ENCODE results near the gene PIGQ.

The PIGQ gene

DNA sequence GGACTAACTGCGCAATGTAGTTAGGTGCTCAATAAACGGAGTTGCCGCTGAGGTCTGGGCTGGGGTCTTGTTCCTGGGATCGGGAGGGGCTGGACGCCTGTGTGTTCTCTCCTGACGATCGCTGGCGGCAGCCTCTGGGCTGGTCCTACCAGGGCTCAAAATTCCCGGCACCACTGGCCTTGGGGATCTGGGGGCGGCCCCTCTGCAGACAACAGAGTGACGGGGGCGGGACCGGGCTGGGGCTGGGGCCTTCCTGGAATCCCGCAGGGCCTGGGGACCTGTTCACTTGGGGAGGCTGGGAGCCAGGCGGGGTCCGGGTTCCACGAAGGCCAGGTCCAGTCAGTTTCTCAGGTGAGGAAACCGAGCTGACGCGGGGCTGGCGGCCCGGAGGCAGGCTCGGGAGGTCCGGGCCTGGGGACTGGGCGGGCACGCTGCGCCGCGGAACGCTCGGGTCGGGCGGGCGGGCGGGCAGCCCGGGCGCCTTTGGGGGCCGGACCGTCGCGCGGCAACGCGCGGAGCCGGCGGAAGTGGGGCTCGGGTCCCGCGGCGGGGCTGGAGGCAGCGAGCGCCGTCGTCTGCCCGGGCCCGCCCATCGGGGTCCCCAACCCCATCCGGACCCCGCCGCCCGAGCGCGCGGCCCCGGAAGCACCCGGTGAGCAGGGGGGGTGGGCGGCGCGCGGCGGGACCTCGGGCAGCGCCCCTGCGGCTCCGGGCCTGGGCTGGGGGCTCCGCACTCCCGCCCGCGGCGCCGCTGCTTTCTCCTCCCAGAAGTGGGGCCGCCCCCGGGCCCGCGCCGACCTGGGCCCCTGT lies at the start of gene PIGQ:
Gene PIGQ (plus strand): TSS at position 524 of the 810 bp plus-strand sequence. CDS start 4,107 bp downstream, outside the sequence.
- DNase-seq = peak; percentile 77

DNA sequence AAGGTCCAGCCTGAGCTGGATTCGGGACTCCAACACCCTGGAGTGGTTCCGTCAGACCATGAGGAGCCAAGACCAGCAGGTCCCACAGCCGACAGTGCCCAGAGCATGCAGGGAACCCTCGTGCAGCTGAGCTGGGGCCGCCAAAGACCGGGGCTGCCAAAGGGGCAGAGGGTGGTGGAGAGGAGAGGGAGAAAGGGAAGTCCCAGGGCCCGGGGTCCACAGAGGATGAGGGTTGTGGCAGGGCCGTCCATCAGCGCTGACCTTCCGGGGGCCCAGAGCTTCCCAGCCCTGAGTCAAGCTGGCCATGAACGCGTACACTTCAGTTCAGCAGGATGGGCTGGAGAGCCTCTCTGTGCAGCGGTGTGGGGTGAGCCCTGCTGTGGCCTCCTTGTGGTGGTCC lies 48.9 kb upstream of the PIGQ start:
- no peak for DNase-seq

- no peak for DNase-seq
These were observed 48.2 kb upstream of the PIGQ start for GRCh38 chr16:521381-522210.

DNA sequence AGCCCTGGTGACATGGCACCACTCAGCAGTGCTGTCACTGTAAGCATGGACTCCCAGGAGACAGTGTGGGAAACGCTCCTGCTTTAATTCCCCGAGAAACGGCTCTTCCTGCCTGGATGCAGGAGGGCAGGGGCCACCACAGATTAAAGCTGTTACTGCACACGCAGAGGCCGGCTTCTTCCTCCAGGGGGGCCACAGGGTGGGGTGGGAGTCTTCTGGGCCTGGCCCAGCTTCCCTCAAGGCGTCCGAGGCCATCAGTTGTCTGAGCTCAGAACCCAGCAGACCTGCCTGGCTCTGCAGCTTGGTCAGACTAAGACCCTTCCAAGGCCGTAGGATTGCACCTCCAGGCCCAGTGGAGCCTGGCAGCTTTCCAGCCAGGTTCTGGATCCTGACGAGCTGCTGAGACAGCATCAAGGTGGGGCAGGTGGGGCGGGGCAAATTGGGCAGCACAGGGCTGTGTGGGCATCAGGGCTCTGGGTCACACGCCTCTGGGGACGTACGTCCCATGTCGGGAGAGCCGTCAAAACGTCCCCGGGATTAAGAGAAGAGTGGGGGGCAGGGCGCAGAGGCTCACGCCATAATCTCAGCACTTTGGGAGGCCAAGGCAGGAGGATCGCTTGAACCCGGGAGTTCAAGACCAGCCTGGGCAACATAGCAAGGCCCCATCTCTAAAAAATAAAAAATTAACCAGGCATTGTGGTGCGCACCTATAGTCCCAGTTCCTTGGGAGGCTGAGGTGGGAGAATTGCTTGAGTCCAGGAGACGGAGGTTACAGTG lies 47.3 kb upstream of the PIGQ start:
- no peak for DNase-seq

DNA sequence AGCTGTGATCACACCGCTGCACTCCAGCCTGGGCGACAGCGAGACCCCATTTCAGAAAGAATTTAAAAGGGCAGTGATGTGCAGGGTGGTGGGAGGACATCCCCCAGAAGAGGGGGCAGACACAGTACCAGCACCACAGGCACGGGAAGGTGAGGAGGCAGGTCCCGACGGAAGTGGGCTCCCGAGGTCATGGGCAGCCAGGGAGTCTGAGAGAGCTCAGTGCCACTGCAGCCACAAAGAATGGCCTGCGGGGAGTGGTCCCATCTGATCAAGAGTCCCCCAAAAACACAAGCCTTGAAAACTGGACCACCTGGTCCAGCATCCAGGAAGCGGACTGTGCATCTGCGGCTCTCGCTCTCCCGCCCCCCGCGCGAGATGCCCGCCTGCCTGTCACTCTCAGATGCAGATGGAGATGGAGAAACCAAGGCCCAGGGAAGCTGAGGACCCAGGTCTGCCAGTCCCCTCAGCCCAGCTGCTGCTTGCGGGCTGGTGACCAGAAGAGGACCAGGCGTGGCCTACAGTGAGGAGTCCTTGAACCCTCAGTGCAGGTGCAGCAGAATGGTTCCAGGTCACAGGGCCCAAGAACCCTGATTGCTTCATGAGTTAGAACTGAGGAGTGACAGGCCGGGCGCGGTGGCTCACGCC lies 46.5 kb upstream of the PIGQ start:
- DNase-seq = no peak

DNA sequence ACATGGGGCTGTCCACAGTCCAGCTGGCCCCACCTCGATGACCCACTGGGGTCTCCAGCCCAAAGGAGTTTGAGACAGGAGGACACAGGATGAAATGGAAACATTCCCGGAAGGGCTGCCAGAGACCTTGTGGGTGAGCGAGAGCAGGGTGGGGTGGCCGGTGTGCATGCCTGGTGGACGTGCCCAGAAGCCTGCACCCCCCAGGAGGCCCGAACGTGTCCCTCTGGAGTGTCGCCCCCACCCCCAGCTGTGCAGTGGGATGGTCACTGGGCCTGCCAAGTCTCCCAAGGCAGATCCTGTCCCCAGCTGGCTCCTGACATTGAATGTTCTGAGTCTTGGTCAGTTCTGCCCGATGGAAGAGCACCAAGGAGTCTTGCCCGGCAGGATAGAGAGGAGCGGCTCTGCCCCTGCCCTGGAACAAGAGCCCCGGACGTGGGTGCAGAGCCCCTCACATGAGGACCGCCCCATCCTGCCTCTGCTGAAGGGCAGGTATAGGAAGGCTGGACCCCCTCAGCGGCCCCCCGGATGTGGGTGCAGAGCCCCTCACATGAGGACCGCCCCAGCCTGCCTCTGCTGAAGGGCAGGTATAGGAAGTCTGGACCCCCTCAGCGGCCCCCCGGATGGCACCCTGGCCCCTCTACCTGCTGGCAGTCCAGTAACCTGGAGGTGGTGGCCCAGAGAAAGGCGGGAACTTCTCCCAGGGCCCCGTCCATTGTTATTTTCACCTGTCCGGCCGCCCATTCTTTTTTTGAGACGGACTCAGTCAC lies 45.3 kb upstream of the PIGQ start:
- no peak for DNase-seq

DNA sequence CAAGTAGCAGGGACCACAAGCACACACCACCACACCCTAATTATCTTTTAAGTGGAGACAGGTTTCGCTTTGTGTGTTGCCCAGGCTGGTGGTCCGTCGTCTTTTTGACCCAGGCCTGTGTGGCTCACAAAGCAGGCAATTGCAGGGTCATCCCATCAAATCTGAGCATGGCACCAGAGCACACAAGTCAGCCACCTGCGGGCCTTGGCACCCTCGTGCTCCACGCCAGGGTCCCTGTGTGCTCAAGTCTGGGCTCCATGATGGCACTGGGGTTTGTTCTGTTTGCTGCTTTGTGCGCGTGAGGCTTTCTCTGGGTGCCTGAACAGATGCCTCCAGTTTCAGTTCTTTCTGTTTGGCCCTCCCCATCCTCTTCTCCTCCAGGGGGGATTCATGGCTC lies 44.6 kb upstream of the PIGQ start:
- DNase-seq = no peak

GRCh38 chr16:525520-526180 lies 44.1 kb upstream of the PIGQ start:
- peak; percentile 54 for DNase-seq

GRCh38 chr16:526181-527014 lies 43.4 kb upstream of the PIGQ start:
- peak; percentile 88 for DNase-seq

- peak; percentile 97 for DNase-seq
These were observed 42.5 kb upstream of the PIGQ start, which contains the start of gene CAPN15 for GRCh38 chr16:527015-527903. Gene CAPN15 (plus strand): TSS chr16:527712. CDS start chr16:546839, 19,127 bp downstream.

DNA sequence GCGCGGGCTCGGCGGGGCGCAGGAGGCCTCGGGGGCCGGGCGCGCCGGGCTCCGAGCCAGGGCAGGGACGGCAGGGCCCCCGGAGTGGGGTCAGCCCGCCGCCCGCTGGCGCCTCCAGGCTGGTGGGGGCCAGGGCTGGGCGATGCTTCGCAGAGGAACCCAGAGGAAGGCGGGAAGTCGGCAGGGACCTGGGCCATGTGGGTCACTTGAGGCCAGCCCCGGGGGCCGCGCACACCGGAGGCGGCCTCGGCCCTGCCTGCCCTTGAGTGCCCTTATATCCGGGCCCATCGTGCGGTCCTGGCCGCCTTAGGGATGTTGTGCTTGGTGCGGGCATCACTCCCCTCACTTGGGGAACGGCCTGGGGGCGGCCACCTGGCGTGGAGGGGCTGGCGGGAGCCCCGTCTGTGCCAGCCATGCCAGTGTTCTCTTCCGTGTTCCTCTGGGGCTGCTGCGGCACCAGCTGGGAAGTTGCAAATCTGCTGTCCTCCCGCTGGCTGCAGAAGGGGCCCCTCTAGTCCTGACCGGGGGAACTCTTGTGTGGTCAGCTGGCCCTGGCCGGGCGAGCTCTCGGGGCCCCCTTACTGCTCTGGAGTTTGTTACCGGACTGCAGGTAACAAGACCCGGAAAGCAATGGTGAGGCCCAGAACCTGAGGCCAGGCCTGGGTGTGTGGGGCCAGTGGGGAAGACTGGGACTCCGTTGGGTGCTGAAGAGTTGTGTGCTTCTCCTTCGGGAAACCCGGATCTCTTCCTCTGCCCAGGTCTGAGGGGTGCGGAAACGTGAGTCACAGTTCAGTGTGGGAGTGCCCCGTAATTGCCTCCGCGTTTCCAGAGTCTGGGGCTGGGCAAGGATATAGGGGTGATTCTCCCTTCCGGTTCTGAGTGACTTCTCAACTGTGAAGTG lies 41.4 kb upstream of the PIGQ start:
- DNase-seq = peak; percentile 48

- DNase-seq = no peak
These were observed 40.7 kb upstream of the PIGQ start for GRCh38 chr16:529012-529575.

GRCh38 chr16:530111-530817 lies 39.5 kb upstream of the PIGQ start:
- DNase-seq = no peak

DNA sequence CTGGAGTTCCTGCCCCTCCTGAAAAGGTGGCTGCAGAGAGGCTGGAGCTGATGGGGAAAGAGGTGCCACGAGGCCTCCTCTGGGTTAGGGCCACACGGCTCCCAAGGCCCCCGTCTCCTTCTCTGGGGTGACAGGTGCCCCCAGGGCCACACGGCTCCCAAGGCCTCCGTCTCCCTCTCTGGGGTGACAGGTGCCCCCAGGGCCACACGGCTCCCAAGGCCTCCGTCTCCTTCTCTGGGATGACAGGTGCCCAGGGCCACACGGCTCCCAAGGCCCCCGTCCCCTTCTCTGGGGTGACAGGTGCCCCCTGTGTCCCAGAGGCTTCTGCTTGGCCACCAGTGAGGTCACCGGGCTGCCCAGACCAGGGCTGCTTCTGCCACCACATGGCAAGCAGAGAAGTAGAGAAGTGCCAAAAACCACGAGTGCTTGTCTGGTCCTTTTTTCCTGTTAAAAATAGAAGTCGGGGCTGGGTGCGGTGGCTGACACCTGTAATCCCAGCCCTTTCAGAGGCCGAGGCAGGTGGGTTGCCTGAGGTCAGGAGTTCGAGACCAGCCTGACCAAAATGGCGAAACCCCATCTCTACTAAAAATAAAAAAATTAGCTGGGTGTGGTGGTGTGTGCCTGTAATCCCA lies 38.2 kb upstream of the PIGQ start:
- DNase-seq = no peak

GRCh38 chr16:533391-534123 lies 36.2 kb upstream of the PIGQ start:
- no peak for DNase-seq

DNA sequence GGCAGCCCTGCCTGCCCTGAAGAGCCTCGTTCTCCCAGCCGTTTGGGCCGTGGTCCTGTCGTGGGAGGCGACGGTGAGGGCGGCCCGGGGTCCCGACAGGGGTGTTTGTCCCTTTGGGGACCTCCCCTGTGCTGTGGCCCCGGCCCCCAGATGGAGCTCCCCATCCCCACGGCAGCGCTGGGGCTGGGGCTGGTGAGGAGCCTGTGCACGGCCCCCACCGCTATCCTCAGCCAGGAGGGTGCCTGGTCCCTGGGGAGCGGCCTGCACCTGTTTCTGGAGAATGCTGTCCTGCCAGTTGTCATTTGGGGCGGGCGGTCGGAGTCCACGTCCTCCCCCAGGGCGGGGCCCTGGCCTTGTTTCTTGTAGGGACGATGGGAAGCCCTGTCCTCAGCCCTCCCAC lies 35.6 kb upstream of the PIGQ start:
- no peak for DNase-seq

All from eye (tissue), 1 donor.